Fibroblast of skin of right quadriceps (primary cell): ENCODE results near the gene HAVCR2.
"Not testable (repeated sequence)": the region's sequence is repeated elsewhere in the genome, so short reads cannot be mapped to it uniquely, and the experiment has no call there.

Source experiments
- DNase-seq: peaks from one replicate; pipeline ENCODE4 v3.0.0-alpha.2; 2013

Gene HAVCR2

DNA sequence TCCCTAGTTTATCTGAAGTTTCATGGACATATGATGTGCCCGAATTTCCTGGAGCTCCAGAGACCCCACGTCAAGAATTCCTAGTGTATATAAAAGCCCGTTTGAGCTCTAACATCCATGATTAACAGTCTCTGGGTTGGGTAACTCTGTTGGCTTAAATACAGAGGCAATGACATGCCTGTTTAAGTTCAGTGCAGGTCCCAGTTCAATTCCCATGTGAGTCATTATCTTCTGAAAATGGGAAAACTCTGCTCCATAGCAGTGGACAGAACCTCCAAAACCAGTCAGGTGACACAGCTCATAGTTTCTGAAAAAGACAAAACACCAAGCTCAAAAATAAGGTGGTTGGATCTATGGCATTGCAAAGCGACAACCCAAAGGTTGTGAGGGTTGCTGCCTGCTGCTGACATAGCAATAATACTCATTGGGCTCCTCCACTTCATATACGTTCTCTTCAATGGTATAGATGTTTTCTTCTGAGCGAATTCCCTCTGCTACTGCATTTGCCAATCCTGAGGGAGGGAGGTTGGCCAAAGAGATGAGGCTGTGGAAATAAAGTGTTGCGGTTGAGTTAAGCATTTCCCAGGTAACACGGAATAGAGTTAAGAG, 22.0 kb downstream of the HAVCR2 start:
- no peak for DNase-seq

DNA sequence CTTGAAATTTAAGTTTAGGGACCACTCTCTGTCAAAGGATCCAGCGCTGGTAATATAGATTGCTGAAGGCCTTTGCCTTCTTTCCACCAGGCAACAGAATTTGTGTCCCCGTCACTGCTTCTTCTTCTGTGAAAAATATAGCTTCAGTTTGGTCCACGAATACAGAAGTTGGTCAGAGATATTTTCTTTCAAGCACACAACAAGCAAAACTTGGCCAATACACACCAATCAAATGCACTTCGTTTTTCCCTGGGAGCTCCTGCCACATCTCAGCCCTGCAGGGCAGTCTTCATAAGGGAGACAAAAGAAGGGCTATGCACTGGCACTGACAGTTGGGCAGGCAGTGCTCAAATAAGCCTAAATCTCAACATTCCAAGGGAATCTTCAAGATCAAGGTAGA, 22.9 kb downstream of the HAVCR2 start:
- no peak for DNase-seq

DNA sequence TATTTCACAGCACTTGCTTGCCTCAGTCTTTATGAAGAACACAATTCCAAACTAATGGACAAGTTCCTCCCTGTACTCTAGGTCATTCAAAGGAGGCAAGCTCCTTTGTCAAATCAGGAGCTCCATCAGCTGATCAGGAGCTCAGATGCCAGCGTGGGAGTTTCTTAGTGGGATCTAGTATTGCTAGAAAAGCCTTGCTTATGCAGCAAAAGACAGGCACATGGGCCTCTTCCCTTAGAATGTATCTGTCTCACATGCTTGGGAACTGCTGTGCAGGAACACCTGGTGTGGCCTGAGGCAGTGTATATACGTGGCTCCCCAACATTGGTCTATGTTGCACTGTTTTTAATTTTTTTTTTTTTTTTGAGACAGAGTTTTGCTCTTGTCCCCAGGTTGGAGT, 28.6 kb downstream of the HAVCR2 start:
- DNase-seq, result no peak

DNA sequence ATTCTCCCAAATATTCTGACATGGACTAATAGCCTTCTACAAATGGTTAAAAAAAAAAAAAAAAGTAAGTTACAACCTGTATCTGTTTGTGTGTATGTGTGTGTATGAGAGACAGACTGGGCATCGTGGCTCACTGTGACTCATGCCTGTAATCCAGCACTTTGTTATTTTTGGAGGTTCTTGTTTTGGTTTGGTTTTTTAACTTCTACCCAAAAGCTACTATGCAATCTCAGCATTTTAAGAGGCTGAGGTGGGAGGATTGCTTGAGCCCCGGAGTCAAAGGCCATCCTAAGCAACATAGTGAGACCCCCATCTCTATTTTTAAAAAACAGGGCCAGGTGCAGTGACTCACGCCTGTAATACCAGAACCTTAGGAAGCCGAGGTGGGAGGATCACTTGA, 32.3 kb downstream of the HAVCR2 start:
- peak; percentile 15 for DNase-seq

DNA sequence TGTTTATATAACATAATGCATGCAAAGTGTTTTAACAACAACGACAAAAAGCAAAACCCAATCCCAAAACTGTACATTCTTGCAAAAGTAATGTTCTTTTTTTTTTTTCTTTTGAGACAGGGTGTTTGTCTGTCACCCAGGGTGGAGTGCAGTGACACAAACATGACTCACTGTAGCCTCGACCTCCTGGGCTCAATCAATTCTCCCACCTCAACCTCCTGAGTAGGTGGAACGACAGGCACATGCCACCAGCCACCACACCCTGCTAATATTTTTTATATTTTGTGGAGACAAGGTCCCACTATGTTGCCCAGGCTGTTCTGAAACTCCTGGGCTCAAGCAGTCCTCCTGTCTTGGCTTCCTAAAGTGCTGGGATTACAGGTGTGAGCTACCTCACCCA, 36.3 kb downstream of the HAVCR2 start:
- no peak for DNase-seq

DNA sequence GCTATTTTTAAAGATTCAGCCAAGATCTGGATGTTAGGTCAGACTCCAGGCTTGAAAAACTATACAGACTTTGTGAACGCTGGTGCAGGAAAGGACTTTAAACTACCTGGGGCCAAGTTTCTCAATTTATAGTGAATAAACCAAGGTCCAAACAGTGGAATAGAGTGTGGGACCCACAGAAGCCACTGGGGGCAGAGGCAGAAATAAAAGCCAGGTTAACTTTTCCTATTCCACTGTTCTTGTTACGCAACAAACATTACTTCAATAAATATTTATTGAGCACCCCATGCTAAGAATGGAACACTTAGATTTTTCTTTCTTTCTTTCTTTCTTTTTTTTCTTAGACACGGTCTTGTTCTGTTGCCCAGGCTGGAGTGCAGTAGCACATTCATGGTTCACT, 38.9 kb downstream of the HAVCR2 start:
- no peak for DNase-seq

DNA sequence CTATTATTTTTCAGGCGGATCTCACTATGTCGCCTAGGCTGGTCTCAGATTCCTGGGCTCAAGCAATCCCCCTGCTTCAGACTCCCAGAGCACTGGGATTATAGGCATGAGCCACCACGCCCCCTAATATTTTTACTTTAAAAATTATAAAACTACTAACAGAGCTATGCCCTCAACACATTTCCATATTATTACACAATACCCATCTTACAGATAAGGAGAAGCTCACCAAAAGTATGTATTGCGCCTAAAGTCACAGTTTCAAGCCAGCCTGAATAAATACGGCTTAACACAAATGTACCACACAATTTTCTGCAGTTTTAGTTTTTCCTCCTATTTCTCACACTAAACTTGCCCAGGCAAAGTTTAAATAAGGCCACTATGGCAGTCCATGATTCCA, 40.1 kb downstream of the HAVCR2 start:
- no peak for DNase-seq

DNA sequence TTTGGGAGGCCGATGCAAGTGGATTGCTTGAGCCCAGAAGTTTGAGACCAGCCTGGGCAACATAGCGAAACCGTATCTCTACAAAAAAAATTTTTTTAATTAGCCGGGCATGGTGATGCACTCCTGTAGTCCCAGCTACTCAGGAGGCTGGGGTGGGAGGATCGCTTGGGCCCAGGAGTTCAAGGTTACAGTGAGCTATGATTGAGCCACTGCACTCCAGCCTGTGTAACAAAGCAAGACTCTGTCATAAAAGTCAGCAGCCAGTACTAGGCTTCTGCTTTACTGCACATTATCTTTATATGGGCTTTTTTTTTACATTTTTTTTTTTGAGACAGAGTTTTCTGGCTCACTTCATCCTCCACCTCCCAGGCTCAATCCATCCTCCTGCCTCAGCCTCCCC, 40.5 kb downstream of the HAVCR2 start:
- no peak for DNase-seq

DNA sequence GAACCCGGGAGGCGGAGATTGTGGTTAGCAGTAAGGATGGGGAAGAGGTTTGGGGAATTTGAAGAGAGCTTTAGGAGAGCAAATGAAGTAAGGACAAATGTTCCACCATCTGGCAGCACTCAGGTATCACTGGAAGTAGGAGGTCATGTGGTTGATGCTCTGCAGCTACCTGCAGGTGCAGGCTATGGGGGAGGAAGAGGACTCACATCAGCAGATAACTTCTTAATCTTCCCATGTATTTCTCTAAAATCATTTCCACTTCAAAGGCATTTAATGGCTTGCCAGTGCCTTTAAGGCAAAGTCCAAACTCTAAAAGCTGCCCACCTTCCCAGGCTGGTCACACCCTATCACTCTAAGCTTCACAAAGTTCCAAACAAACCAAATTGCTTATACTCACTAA, 41.8 kb downstream of the HAVCR2 start:
- no peak for DNase-seq

DNA sequence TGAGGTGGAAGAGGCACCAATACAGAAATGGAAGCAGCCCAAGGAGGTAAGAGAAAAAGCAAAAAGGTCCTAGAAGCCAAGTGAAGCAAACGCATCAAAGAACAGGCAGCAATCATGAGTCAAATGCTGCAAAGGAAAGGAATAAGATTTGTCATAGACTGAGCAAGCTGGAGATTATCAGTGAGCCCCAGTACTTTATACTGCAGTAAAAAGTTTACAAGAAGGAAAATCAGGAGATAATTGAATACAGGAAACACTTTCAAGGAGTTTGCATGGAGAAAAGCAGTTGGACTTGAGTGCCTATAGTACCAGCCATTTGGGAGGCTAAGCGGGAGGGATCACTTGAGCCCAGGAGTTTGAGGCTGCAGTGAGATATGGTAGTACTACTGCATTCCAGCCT, 42.8 kb downstream of the HAVCR2 start:
- DNase-seq, result no peak

DNA sequence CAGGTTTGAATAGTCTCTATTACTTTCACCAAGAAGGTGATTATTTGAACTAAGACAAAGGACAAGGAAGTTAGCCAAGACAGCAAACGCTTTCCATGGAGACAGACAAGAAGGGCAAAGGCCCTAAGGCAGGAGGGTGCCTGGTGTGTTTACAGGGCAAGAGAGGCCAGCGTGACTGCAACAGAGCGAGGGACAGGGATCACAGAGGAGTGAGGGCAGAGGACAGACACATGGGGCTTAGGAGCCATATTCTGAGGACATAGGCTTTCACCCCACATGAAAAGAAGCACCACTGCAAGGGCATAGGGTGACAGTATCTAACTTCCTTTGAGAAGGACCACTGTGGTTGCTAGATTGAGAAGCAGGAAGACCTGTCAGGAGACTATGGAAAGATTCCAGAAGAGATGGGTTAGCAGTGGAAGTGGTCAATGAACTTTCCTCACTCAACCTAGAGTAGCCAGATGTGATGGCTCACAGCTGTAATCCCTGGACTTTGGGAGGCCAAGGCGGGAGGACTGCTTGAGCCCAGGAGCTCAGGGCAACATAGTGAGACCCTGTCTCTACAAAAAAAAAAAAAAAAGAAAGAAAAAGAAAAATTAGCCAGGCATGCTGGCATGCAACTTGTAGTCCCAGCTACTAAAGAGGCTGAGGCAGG, 44.9 kb downstream of the HAVCR2 start:
- no peak for DNase-seq

DNA sequence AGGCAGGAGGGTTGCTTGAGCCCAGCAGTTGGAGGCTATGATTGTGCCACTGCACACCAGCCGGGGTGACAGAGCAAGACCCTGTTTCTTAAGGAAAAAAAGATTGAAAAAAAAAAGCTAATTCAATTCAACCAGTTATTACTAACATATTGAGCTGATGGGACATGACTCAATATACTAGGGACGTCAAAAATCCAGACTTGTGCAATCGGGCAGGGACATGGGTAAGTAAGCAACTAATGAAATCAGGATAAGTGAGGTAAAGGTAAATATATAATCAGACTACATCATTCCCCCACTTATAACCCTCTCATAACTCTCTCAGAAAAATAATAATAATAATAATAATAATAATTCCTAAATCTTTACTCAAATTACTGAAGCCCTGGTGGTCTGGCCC, 49.0 kb downstream of the HAVCR2 start:
- no peak for DNase-seq

DNA sequence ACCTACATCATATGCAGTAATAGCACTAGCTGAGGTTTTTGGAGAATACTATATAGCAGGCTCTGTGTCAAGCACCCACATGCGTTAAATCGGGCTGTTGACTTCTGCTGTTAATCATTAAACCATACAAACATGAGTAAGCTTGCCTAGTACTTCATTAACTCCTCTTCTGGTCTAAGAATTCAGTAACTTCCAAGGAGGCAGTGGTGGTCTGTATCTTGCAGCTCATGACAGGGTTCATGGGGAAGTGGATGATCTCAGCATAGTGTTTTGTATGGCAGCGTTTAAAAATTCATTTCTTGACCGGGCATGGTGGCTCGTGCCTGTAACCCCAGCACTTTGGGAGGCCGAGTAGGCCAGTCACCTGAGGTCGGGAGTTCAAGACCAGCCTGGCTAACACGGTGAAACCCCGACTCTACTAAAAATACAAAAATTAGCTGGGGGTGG, 49.7 kb downstream of the HAVCR2 start, which contains the start of gene HAVCR1:
Gene HAVCR1, minus strand, starts transcription at position 24 of the 447 bp plus-strand sequence. CDS start 1,173 bp downstream, outside the sequence.
- no peak for DNase-seq

DNA sequence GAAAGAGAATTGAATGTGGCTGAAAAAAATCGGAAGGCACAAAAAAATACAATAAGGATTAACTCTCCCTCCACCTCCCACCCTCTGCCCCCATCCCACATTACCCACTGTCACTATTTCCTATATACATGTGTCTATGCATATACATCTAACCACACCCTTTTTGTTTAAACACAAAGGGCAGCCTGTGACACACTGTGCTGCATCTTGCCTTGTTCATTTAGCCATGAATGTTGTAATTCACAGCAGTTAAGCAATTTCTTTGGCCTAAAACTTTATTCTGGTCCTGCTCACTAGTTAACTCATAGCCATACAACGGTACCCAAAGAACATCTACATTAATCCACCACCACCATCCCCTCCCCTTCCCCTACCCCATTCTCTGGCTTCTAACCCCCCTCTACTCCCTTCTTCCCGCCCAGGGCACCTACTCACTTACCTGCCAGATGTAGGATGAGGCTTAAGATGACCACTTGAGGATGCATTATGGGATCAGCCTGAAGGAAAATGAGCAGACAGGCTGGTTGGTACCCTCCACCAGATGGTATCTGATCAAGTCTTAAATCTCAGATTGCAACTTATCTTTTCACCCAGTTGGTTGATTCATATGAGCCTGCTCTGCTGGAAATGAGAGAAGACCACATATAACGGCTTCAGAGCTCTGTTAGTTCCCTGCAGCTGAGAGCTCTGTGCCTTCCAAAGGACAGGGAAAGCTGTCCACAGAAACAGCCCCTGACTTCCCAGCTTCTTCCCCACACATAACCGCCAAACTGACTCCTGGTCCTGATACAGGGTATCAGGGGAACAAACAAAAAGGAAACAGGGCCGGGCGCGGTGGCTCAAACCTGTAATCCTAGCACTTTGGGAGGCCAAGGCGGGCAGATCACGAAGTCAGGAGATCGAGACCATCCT, 51.1 kb downstream of the HAVCR2 start:
- DNase-seq, result no peak

DNA sequence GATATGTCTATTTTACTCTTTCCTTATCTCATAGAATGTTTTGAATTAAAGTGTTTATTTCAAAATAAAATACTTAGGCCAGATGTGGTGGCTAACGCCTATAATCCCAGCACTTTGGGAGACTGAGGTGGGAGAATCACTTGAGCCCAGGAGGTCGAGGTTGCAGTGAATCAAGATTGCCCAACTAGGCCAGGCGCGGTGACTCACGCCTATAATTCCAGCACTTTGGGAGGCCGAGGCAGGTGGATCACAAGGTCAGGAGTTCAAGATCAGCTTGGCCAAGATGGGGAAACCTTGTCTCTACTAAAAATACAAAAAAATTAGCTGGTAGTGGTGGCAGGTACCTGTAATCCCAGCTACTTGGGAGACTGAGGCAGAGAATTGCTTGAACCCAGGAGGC, 52.0 kb downstream of the HAVCR2 start:
- not testable (repeated sequence) for DNase-seq

DNA sequence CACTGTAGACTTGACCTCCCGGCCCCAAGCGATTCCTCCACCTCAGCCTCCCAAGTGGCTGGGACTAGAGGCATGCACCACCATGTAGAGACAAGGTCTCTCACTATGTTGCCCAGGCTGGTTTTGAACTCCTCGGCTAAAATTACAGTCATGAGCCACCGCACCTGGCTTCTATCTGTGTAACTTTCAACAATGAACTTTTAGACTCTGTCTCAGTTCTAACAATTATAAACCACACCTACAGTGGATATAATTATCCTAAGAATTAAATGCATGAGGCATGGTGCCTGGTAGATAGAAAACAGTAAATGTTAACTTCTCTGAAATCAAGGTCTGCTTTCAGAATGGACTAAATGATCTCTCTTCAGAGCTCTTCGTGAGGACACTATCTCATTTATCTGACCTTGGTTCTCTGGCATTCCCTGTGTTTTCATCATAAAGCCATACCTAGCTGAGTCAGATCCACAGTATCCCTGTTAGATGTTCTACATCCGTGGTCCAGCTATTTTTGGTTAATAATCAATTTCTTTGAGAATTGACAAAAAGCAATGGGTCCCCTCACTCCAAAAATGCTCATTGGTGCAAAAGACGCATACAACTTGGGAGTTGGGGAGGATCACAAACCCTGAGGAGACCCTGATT, 57.1 kb downstream of the HAVCR2 start:
- no peak for DNase-seq

DNA sequence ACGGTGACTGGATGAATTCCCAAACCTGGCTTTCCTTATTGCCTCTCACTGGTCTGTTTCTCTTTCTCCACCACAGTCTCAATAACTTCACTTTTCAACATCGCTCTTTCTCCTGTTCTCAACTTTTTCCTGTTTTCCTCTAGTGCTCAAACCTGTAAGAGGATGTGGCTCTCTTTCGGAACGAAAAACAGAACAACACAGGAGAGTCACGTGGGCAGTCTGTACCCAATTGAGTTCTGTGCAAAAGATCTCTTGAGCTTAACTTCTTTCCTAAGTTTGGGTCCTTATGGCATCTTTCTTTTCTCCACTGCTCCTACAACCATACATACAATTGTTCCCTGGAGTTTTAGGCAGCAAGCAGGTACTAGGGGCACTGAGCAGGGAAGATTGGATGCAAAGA, 58.8 kb downstream of the HAVCR2 start:
- no peak for DNase-seq

DNA sequence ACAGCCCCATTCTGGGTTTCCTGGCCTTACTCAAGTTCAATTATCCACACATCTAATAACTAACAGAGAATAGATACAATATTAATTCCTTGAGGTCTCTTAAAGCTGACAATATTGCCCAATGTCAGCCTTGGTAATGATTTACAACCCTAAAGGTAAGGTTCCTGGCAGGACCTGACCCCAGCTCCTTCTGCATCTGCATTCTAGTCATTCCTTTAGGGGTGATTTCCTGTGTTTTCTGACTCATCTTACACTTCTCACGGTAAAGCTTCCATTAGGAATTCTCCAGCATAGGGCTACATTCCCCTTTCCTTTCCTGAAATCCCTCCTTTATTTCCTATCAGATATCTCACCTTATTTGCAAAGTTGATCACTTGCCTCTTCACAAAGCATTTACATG, 59.2 kb downstream of the HAVCR2 start:
- DNase-seq, result peak; percentile 12

DNA sequence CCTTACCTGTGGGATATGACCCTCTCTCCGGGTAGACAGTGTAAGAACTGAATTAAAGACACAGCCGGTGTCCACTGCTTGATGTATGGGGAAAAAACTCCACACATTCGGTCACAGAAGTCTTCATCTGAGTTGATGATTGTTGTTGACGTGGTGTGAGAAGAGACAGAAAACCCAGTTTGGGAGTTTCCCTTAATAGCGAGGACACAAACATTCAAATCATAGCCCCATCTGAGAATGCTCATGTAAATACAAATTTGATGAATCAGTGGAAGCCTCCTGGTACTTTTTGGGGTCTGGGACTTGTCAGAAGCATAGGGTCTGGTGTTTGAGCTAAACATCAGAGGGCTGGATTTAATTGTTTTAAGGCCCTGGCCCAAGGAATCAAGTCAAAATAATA, 60.9 kb downstream of the HAVCR2 start:
- DNase-seq, result no peak

DNA sequence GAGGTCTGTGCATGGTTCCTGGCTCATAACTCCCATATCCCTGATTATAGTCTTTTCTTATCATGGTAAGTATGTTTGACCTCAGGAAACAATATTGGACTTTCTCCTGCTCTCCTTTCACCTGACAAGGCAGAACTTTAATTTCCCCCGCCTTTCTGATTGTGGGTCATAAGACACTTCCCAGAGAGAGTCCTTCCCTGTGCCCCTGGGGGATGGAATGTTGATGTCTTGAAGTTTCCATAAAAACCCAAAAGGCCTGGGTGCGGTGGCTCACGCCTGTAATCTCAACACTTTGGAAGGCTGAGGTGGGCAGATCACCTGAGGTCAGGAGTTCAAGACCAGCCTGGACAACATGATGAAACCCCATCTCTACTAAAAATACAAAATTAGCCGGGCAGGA, 61.8 kb downstream of the HAVCR2 start:
- not testable (repeated sequence) for DNase-seq

DNA sequence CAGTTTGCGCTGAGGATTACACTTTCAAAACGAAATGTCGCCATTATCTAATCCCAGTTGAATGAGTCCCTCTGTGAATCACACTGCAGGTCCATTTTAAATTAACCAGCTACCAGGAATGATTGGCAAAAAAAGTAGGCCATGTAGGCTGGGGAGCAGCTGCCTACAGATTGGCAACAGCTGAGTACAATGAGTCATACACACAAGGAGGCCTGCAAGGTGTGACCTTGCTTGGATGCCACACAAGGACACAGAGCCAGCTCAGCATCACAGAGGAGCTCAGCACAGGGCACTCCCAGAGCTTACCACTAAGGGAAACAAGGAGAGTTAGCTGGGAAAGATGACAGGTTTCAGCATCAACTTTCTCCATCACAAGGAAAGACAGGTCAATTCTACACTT, 62.8 kb downstream of the HAVCR2 start:
- no peak for DNase-seq

DNA sequence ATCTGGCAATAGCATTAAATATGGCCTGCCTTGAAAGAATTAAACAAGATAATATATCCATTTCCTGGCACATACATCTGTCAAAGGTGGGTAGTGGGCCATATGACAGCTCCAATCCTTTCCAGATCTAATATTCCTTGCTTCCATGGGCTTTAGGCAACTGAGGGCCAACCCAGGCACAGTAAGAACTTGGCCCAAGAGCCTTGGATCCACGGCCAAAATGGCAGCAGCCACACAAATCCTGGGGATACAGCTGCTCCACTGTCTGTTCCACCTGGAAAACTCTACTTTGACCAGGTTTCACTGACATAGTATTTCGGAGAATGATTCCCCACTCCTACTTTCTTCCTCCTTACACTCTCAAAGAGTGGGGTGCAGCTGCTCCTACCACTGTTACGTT, 63.2 kb downstream of the HAVCR2 start:
- DNase-seq, result no peak

DNA sequence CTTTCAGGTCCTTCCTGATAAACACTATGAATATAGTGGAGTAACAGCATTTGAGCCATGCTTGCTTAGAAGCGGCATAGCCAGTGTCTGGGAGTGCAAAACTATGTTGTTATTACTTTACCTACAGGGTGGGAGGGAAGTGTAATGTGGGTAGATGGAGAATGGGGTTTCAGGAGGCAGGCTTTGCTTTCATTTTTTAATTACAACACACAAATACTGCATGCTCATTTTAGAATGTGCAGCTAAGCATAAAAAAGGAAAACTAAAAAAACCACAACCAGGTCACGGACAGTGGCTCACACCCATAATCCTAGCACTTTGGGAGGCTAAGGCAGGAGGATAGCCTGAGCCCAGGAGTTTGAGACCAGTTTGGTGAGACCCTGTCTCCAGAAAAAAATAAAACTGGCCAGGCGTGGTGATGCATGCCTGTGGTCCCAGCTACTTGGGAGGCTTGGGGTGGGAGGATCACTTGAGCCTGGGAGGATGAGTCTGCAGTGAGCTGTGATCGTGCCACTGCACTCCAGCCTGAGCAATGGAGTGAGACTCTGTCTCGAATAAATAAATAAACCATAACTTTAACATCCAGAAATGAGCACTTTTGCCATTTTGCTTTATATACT, 70.2 kb downstream of the HAVCR2 start:
- no peak for DNase-seq
